Effector memory CD4-positive, alpha-beta T cell (primary cell): ENCODE measurements around the gene GPC2.

Source experiments
- DNase-seq, 3 donors: peaks; one replicate each; pipeline ENCODE4 v3.0.0-alpha.2; 2020
- H3K27ac ChIP-seq: 2 replicates; pipeline ENCODE4 v1.7.0; 2013; ENCODE audit warnings: mild to moderate bottlenecking, low read length, moderate library complexity; ENCODE audit not compliant: insufficient read depth, poor library complexity, severe bottlenecking
- H3K27me3 ChIP-seq: replicated peaks from 2 replicates; pipeline ENCODE4 v1.7.0; 2013; ENCODE audit warnings: mild to moderate bottlenecking, low read length; ENCODE audit not compliant: insufficient read depth, control insufficient read depth, poor library complexity, severe bottlenecking
- H3K36me3 ChIP-seq: 2 replicates; pipeline ENCODE4 v1.7.0; 2013; ENCODE audit warnings: mild to moderate bottlenecking, low read length, moderate library complexity; ENCODE audit not compliant: control insufficient read depth, insufficient read depth
- H3K4me1 ChIP-seq: 2 replicates; pipeline ENCODE4 v1.7.0; 2013; ENCODE audit warnings: low read length, mild to moderate bottlenecking; ENCODE audit not compliant: control insufficient read depth, insufficient read depth, poor library complexity, severe bottlenecking
- H3K4me3 ChIP-seq: 2 replicates; pipeline ENCODE4 v1.7.0; 2013; ENCODE audit warnings: low read length, low read depth, mild to moderate bottlenecking; ENCODE audit not compliant: insufficient read depth, poor library complexity, severe bottlenecking
- H3K9me3 ChIP-seq: 2 replicates; pipeline ENCODE4 v1.7.0; 2013; ENCODE audit warnings: mild to moderate bottlenecking, low read length, moderate library complexity; ENCODE audit not compliant: control insufficient read depth

GPC2 gene

GRCh38 chr7:100159099-100159623 is 18.0 kb downstream of the GPC2 start:
- DNase-seq: no peak
- H3K27me3 ChIP-seq: no peaks in the 10 kb centered on the region
- peak overlapping the region; percentile 89 for H3K27ac ChIP-seq
- no peaks in the 10 kb centered on the region for H3K9me3 ChIP-seq
- peaks cover 32% of the 10 kb centered on the region for H3K4me1 ChIP-seq
- peaks cover 22% of the 10 kb centered on the region for H3K36me3 ChIP-seq
- peak overlapping the region; percentile 96 for H3K4me3 ChIP-seq

DNA sequence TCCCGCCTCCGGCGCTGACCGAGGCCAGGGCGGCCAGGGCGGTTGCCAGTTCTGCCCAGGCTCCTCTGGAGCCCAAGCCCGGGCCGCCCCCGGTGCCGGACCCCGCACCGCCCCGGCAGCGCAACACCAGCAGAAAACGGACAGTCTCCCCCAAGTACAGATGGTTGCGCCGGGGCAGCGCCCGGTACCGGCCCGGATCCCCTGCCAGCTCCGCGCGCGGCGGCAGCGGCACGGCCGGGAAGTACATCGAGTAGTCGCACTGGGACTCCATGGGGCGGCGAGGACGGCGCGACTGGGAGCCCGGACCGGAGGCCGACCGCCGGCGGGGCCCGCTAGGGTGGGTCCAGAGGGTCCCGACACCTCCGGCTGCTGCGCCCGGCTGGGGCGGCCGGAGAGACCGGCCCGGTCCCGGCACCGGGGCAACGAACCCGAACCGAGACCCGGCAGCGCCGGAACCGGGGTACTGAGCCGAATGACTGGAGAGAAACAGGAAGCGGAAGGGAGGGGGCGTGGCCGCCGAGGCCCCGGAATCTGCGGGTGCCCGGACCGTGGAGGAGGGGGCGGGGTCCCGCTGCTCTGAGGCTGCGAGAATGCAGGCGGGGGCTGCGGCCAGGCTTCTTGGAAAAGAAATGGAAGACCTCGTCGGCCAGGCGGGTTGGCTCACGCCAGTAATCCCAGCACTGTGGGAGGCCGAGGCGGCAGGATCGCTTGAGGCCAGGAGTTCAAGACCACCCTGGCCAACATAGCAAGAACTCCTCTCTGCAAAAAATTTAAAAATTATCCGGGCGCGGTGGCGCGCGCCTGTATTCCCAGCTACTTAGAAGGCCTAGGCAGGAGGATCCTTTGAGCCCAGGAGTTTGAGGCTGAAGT is 18.7 kb downstream of the GPC2 start, which contains the start of gene TRAPPC14:
TRAPPC14 (minus strand) TSS at position 495 of the 870 bp plus-strand sequence; CDS start at position 271, 224 bp downstream.
- DNase-seq: peak; percentile 72 to 87 (median 81)
- H3K4me1 ChIP-seq: peaks cover 26% of the 10 kb centered on the region

GRCh38 chr7:100157334-100158228 is 19.6 kb downstream of the GPC2 start:
- peaks cover 34% of the 10 kb centered on the region for H3K36me3 ChIP-seq
- H3K4me3 ChIP-seq: peak overlapping the region; percentile 96
- H3K9me3 ChIP-seq: no peaks in the 10 kb centered on the region
- no peaks in the 10 kb centered on the region for H3K27me3 ChIP-seq
- peak overlapping the region; percentile 89 for H3K27ac ChIP-seq
- DNase-seq: no peak
- H3K4me1 ChIP-seq: peaks cover 18% of the 10 kb centered on the region

More for the DNA sequence above, 18.7 kb downstream of the GPC2 start, which contains the start of gene TRAPPC14:
- H3K27me3 ChIP-seq: no peaks in the 10 kb centered on the region
- H3K4me3 ChIP-seq: peak within 1 kb of the TSS; percentile 96
- no peaks in the 10 kb centered on the region for H3K9me3 ChIP-seq
- peak within 1 kb of the TSS; percentile 89 for H3K27ac ChIP-seq
- peaks cover 29% of the 10 kb centered on the region for H3K36me3 ChIP-seq

DNA sequence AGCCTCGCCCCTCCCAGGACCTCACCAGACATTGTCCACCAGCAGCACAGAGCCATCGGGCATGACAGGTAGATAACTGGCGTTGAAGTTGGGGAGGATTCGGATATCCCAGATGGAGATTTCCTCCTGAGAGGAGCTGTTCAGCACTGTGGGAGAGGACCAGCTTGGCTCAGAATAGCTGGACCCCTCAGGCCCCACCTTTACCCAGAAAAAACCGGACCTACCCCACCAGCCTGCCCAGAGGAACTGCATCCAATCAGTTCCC is 20.2 kb downstream of the GPC2 start:
- Histone ChIP-seq H3K9me3 (no peaks in the 10 kb centered on the region), H3K4me3 (no peak overlapping the region), H3K36me3 (peaks cover 34% of the 10 kb centered on the region), H3K27ac (peak overlapping the region; percentile 89), H3K27me3 (no peaks in the 10 kb centered on the region), H3K4me1 (peaks cover 21% of the 10 kb centered on the region)
- DNase-seq: no peak

GRCh38 chr7:100156331-100157068 is 20.7 kb downstream of the GPC2 start:
- no peak overlapping the region for H3K4me3 ChIP-seq
- peaks cover 21% of the 10 kb centered on the region for H3K4me1 ChIP-seq
- no peaks in the 10 kb centered on the region for H3K27me3 ChIP-seq
- H3K27ac ChIP-seq: peak overlapping the region; percentile 89
- peak in 1 of 3 donors; percentile 12 for DNase-seq
- peaks cover 37% of the 10 kb centered on the region for H3K36me3 ChIP-seq
- H3K9me3 ChIP-seq: no peaks in the 10 kb centered on the region

DNA sequence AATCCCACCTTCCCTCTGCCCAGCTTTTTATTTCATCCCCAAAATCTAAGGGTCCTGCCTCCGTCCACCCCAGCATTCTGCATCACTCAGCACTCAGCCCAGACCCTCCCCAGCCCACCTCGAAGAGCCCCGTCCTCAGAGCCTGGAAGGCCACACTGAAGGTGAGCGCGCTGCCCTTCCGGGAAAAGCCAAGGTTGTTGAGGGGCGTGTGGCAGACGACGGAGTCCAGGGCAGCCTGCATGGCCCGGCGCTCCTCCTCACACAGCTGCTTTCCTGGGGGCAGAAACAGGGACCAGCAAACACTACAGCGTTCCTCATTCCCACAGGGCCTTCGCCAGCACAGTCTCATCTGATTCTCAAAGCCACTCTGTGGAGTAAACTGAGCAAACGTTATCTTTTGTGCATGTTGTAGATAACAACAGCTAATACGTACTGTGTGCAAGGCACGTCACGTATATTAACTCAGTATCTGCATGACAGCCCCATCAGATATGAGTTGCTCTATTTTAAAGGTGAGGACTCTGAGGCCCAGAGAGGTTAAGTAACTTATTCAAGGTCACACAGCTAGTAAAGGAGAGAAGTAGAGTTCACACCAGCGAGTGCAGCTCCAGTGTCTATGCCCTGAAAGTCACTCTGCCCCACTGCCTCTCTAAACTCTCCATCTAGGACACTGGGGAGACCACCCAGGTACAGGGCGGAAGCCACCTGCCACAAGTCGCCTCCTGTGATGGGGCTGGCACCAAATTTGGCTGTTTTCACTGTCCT is 21.4 kb downstream of the GPC2 start:
- Histone ChIP-seq H3K36me3 (peaks cover 37% of the 10 kb centered on the region), H3K27me3 (no peaks in the 10 kb centered on the region), H3K9me3 (no peaks in the 10 kb centered on the region), H3K4me3 (no peak overlapping the region), H3K4me1 (peaks cover 21% of the 10 kb centered on the region), H3K27ac (peak overlapping the region; percentile 89)
- no peak for DNase-seq

- DNase-seq: no peak
- Histone ChIP-seq H3K27me3 (no peaks in the 10 kb centered on the region), H3K27ac (no peak overlapping the region), H3K36me3 (peaks cover 37% of the 10 kb centered on the region), H3K4me3 (no peak overlapping the region), H3K9me3 (no peaks in the 10 kb centered on the region), H3K4me1 (peaks cover 26% of the 10 kb centered on the region)
Measured at GRCh38 chr7:100154651-100155491, 22.3 kb downstream of the GPC2 start.

- Histone ChIP-seq H3K9me3 (no peaks in the 10 kb centered on the region), H3K4me3 (no peak overlapping the region), H3K27me3 (no peaks in the 10 kb centered on the region), H3K27ac (no peak overlapping the region), H3K36me3 (peaks cover 37% of the 10 kb centered on the region), H3K4me1 (peaks cover 29% of the 10 kb centered on the region)
- DNase-seq: no peak
Measured at GRCh38 chr7:100153708-100154535, 23.3 kb downstream of the GPC2 start.
